AML-193 (cell line): ENCODE data around the gene ADK.
A peak's percentile ranks its signal among the peaks of the same experiment; 100 is the strongest.
"Not testable (repeated sequence)": the region's sequence is repeated elsewhere in the genome, so short reads cannot be mapped to it uniquely, and the experiment has no call there.

ENCODE experiments used
- DNase-seq, 2 experiments: peaks; one replicate each; lab custom pipeline; 2025; lab: John Stamatoyannopoulos, UW

ADK gene

DNA sequence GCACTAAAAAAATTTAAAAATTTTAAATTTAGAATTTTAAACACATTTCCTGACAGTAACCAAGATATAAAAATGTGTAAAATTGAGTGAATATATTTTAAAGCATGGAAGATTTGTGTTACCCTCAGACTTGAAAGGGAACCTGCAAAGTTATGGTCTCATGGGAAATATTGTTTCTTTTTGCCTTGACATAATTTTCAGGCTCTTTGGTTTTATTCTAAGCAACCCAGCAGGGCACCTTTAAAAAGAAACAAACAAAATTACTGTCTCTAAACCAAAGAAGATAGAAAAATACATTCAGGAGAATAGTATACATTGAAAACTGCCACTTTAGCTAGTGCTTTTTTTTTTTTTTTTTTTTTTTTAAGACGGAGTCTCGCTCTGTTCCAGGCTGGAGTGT lies 87.5 kb downstream of the ADK start:
- no peak for DNase-seq

GRCh38 chr10:74243067-74243466 lies 92.0 kb downstream of the ADK start:
- no peak for DNase-seq

DNA sequence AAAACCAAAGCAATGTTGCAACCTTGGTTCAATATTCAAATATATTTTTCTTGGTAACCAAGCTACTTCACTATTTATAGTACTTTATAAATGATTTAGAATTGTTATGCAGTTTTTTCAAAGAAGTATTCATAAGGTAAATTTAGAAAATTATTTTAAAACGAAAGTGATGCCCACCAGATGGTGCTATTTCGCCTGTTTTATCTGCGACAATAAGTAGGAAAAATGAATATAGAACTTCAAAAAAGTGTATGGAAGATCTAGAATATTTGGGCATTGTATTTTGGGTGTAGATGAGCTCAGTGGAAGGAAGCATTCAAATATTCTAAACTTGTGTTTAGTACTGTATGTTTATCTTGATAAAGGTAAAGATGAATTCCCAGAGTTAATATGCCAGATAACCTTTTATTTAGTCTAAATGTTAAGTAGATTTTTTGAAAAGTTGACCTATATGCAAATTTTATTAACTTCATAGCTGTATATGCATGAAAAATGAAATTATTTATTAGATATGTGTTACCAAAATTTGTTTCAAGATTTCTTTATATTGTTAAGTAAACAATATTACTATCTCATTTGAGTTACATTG lies 93.2 kb downstream of the ADK start:
- peak; percentile 36 to 38 for DNase-seq

DNA sequence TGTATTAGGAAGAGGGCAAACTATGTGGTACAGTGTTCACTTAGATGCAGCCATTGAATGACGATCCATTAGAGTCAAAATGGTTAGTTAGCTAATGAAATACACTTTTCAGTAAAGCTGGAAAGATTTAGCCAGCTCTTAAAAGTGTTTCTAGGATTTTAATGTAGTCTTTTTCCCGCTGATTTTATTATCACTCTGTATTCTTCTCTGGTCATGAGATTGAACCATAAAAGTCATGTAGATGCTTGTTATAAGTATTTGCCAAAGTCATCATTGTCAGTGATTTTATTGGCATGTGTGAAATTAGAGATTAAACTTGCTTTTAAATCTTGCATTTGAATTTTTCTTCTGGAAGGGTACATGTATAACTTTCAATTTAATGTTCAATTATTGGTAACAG lies 93.8 kb downstream of the ADK start:
- no peak for DNase-seq

DNA sequence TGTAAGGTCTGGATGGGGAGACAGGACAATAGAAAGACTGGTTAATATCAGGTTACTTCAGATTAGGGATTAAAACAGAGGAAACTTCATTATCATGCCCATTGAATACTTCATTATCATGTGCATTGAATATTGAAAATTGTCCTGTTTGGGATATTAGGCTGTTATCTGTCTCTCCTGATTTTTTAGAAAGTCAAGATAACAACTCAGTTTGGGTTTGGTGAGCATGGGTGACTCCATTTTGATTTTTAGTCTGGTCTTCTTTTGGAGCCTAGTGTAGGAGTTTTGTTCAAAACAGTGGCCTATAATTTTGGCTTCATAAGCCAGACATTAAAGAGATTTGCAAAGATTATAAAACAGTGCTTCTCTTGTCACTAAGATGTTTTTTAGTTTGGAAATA lies 95.5 kb downstream of the ADK start:
- DNase-seq, result no peak

DNA sequence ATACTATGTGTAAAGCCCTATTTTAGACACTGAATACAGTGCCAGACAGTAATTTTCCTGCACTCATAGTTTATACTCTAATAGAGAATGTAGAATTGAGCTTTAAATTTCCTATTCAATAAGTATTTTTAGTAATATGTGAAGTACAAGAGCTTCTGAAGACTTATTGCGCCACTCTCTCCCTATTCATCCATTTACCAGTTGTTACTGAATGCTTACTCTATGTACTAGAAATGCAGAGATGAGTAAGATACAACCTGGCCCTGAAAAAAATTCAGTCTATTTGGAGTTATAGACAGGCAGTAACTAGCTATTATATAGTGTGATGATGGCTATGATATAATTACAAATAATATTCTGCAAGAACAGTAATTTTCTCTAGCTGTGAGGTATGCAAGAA lies 98.8 kb downstream of the ADK start:
- no peak for DNase-seq

DNA sequence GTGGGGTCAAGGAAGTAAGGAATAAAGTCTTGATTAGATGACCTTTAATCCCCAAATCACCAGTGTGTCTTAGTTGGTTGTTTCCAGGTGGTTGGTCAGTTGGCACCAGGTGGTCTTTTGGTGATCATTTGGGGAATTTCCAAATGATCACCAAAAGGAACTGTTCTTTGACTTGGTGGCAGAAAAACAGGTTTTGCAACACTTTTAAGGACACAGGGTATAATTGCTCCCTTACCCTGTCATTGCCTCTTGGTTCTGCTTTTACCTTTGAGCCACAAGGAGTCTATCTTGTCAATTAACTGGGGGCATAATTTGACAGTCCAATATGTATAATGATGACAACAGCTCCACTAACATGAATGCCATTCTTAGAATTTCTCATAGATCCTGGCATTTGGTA lies 104.2 kb downstream of the ADK start:
- peak; percentile 47 to 52 for DNase-seq

- DNase-seq, result peak; percentile 7 to 24
Measured at GRCh38 chr10:74255888-74256357, 104.9 kb downstream of the ADK start.

DNA sequence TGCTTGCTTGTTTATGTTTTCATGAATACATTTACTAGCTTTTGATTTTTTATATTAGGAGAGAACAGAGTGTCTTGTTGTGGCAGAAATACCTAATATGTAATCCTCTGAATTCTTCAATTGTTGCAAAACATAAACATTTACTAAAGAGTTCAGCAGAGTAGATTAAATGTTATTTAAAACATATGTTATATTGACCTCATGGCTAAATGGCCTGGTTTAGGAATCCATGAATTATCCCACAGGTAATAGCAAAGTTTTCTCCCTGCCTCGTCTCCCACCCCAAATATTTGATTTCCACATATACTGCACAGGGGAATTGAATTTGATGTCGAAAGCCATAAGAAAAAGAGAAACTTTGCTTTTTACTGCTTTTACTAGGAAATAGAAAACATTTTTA lies 111.8 kb downstream of the ADK start:
- no peak for DNase-seq

GRCh38 chr10:74263996-74264395 lies 113.0 kb downstream of the ADK start:
- no peak for DNase-seq

DNA sequence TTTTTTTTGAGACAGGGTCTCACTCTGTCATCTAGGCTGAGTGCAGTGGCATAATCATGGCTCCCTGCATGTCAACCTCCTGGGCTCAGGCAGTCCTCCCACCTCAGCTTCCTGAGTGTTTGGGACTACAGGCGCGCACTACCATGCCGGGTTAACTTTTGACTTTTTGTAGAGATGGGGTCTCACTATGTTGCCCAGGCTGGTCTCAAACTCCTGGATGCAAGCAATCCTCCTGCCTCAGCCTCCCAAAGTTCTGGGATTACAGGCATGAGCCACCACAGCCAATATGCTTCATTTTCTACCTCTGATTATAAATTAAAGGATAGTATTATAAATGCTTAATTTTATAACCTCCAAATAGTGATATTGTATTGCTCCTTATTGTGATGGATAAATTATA lies 121.3 kb downstream of the ADK start:
- no peak for DNase-seq

GRCh38 chr10:74275755-74276290 lies 124.8 kb downstream of the ADK start:
- no peak for DNase-seq

- DNase-seq, result no peak
Measured at GRCh38 chr10:74276416-74276815, 125.4 kb downstream of the ADK start.

- no peak for DNase-seq
Measured at GRCh38 chr10:74282151-74282847, 131.3 kb downstream of the ADK start.

- no peak for DNase-seq
Measured at GRCh38 chr10:74282848-74283210, 131.8 kb downstream of the ADK start.

GRCh38 chr10:74289188-74289587 lies 138.2 kb downstream of the ADK start:
- DNase-seq, result no peak

GRCh38 chr10:74289951-74290350 lies 138.9 kb downstream of the ADK start:
- no peak for DNase-seq

GRCh38 chr10:74290708-74291107 lies 139.7 kb downstream of the ADK start:
- DNase-seq, result no peak

- no peak for DNase-seq
Measured at GRCh38 chr10:74292871-74293427, 141.9 kb downstream of the ADK start.

DNA sequence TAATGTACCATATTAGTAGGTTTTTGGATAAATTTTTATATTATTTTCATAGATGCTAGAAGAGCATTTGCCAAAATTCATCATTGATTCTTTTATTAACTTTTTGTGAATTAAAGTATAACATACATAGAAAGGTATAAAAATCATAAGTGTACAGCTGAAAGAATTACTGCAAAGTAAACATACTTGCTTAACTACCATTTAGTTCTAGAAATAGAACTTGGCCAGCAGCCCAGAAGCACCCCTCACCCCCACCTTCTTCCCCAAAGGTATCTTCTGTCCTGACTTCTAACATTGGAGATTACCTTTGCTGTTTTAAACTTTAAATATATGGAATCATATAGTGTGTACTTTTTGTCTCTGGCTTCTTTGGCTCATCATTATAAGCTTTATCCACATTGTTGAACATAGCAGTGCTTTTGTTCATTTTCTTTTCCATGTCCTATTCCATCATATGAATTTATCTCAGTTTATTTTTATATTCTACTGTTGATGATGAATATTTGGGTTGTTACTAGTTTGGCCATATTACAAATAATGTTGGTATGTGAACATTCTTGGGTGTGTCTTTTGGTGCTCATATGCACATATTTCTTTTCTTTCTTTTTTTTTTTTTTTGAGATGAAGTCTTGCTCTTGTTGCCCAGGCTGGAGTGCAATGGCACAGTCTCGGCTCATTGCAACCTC lies 142.8 kb downstream of the ADK start:
- DNase-seq, result no peak

- no peak for DNase-seq
Measured at GRCh38 chr10:74297389-74298080, 146.5 kb downstream of the ADK start.

DNA sequence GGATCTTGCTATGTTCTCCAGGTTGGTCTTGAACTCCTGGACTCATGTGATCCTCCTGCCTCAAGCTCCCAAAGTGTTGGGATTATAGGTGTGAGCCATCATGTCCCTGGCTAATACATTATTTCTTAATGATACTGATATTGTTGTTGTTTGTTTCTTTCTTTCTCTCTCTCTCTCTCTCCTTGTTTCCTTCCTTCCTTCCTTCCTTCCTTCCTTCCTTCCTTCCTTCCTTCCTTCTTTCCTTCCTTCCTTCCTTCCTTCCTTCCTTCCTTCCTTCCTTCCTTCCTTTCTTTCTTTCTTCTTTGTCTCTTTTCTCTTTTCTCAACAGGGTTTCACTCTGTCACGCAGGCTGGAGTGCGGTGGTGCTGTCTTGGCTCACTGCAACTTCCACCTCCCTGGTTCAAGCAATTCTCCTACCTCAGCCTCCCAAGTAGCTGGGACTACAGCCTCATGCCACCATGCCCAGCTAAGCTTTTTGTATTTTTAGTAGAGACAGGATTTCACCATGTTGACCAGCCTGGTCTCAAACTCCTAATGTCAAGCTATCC lies 149.1 kb downstream of the ADK start:
- DNase-seq, result not testable (repeated sequence)
